GM21526 (cell line): Measurements from ENCODE around the gene DEFB124.
"Not testable (repeated sequence)": the region's sequence is repeated elsewhere in the genome, so short reads cannot be mapped to it uniquely, and the experiment has no call there.

ENCODE experiments used
- ATAC-seq: cut with Tn5 transposase; IDR thresholded peaks from one replicate; pipeline ENCODE4 v1.9.1; 2021; ENCODE audit warnings: moderate library complexity; ENCODE audit not compliant: unreplicated experiment, low FRiP score

Gene DEFB124

DNA sequence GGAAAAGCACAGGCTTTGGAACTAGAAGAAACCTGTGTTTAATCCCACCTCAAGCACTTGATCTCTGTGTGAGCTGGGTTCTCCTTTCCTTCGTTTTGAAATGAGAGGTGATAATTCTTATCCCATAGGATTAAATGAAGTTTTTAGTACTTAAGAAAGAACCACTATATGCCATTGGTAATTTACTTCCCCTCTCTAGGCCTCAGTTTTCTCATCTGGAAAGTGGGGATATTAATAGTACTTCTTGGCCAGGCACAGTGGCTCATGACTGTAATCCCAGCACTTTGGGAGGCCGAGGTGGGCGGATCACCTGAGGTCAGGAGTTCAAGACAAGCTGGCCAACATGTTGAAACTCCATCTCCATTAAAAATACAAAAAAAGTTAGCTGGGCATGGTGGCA is 14.2 kb upstream of the DEFB124 start:
- no peak for ATAC-seq

DNA sequence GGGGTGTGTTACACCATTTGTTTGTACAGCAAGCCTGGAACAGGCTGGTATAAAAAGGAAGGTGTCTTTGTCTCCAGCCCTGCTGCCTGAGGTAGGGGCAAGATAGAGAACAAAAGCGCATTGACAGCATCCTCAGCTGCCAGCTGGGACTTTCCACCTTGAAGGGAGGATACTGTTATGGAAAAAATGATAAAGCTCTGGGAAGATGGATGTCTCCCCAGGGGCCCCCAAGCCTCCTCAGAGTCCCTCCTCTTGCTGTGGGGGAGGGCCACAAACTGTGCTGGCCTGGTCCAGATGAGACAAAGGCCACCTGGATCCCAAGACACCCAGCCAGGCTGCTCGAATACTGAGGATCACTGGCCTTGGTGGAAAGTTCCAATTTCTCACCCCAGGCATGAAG is 13.2 kb upstream of the DEFB124 start:
- no peak for ATAC-seq

DNA sequence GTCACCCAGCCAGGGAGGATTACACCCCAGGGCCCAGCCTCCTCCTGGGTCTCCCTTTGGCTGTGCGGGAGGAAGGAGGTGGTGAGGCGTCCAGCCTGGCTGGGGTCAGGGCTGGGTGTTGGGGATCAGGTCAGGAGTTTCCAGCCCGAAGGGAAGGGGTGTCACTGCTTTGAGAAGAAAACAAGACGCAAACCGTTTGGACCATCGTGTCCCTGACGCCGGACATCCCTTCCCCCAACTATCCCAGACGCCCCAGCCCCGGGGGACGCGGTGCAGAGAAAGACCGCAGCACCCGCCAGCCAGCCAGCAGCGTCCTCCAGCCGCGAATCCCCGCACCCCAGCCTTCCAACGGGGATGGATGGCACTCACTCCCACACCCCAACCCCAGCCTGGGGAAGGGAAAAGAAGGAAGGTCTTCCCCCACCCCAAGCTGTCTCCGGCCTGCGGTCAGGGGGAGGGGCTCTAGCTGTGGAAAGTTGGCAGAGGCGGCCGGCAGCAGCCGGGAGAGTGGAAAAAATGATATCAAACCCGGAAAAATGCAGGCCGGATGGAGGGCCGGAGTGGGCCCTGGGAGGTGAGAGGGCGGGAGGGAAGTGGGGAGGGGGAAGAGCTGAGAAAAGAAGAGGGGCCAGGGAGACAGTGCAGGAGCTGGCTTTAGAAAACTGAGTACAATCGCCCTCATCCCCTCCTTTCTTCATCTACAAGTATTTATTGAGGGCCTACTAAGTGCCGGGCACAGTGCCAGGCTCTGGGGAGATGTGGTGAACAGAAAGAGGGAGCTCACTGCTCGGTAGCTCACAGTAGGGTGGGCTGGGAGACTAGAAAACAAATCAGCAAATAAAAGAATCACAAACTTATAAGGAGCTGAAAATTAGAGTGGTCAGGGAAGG is 10.8 kb upstream of the DEFB124 start:
- no peak for ATAC-seq

DNA sequence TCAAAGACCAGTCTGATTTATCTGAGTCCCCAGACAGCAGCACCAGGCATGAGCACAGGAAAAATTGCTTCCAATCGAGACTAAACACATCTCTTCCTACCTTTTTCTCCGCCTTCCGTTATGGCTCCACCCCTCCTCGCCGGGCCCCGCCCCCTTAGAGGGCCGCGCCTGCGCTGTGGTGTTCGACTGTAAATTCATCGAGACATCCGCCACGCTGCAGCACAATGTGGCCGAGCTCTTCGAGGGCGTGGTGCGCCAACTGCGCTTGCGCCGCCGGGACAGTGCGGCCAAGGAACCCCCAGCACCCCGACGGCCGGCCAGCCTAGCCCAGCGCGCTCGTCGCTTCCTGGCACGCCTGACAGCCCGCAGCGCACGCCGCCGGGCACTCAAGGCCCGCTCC is 9.1 kb upstream of the DEFB124 start:
- ATAC-seq = no peak

DNA sequence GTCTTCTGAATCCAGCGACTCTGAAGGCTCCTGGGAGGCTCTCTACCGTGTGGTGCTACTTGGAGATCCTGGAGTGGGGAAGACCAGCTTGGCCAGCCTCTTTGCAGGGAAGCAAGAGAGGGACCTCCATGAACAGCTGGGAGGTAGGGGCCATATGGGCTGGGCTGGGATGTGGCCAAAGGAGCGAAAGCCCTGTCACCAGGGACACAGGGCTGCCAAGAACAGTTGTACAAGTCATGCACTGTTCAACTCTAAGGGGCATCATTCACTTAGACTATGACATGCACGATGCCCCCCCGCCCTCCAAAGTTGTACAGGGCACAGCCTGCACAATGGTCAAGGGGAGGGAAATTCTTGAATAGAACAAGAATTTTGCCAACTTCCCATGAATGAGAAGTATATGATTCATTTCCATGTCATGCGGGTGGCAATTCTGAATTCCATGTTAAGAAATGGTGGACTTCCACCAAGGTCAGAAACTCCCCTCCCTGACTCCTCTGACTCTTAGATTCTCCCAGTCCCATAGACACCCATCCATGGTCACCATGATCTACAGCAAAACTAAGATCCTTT is 1.8 kb upstream of the DEFB124 start:
- ATAC-seq = no peak

DNA sequence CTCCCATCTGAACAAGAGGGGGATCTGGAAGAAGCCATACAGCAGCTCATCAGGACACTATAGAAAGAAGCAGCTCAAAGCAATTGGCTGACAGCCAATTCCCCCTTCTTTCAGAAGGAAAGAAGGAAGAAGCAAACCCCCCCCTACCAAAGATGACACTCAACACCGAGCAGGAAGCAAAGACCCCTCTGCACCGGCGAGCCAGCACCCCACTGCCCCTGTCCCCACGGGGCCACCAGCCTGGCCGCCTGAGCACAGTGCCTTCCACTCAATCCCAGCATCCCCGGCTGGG is 1.3 kb upstream of the DEFB124 start:
- ATAC-seq = no peak

DNA sequence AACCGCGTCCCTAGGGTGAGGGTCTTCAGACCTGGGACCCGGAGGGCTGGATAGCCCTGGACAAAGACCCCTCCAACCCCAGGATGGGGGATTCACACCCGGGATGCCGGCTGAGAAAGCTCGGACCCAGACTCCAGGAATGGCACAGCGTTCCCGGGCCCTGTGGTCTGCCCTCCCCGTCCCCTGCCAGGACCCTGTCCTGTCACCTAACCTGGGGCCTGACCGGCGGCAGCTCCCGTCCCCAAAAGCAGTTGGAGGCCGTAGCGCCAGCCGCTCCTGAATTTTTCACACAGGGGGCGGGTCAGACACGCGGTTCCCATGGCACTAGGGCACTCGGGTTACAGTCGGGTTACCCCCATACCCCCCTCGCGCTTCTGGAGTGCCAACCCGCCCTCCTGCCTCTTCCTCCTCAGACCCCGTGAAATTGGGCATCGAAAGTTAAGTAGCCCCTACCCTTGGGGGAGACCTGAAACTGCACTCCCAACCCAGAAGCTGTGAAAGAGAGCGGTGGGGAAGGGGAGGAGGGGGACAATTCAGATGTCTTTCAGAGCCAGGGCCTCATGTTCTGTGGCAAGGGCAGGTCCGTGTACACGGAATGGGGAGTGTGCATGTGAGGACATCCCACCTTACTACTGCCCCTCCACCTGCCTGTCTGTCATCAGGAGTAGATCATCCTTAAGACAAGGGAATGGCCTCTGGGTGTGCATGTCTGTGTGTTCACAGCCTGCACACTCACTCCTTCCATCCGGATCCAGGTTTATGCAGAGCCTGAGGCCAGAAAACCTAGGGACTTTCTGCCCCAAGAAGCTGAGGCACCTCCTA is 756 bp upstream of the DEFB124 start:
- no peak for ATAC-seq

DNA sequence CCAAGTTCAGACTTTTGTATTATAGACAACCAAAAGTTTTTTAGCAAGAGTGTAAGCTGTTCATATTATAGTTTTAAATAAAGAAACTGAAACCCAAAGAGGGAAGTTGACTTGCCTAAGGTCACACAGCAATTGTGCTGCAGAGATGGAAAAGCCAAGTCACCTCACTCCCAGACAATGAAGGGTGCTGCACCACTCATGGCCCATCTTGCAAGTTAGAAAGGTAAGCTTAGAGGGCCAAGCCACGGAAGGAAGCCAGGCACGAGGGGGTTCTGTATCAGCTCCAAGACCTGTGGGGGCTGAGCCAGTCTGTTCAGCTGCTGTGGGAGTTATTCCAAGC is 860 bp downstream of the DEFB124 start:
- ATAC-seq = peak; percentile 86

DNA sequence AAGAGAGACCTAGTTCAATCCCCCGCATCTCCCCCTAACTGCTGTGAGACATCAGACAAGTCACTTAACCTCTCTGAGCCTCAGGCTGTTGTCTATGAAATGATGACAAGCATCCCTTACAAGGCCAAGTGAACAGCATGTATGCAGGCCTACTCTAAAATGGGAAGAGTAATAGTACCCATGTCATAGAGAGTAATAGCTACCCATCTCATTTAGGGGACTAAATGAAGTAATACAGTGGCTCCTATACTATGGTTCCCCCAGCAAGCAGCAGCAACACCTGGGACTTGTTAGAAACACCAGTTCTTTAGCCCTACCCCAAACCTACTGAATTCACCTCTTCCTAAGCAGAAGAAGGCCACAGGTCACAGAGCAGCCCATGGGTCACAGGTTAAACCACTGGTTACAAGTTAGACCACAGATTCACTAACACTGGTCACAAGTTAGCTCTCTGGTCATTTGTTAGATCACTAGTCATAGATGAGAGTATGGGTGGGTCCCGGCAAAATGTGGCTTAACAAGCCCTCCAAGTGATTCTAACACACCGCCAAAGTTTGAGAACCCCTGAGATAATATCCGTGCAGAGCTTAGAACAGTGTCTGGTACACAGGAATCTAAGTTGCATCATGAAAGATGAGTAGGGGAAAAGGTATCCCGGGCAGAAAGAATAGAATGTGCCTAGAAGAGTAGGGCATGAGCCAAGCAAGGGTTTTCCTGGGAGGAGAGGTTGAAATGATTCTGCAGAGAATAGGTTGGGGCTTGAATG is 1.4 kb downstream of the DEFB124 start:
- ATAC-seq = peak; percentile 17

DNA sequence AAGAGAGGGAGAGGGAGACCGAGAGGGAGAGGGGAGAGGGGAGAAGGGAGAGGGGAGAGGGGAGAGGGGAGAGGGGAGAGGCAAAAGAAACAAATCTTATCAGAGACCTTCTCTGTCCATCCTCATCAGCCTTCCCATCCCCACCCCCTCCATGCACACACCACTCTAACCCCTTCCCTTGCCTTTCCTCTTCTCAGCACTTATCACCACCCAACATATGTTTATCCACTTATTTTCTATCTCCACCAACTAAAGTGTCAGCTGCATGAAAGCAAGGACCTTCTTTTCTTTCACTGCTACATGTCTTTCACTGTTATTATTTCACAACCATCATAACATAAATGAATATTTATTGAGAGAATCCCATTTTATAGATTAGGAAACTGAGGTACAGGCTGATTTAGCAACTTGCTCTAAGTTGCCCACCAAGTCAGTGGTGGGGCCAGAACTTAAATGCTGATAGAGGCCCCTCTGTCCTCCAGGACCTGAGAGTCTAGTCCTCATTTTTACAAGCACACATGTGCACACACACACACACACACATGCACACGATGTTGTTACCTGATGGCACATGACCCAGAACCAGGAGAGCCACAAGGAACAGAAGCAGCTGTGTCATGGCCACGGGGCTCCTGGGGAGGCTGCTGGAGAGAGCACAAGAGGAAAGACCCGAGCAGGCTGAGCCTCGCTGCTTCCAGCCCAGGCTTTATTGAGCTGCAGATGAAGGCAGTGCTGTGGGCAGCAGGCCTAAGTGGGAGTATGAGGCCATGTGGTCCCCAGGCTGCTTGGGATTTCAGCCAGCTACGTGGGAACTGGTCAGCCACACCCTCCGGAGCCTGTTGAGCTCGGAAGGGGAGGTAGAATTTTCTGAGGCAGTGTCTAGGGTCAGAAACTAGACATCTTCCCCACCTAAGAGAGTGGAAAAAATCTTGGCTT is 2.3 kb downstream of the DEFB124 start:
- ATAC-seq = no peak

DNA sequence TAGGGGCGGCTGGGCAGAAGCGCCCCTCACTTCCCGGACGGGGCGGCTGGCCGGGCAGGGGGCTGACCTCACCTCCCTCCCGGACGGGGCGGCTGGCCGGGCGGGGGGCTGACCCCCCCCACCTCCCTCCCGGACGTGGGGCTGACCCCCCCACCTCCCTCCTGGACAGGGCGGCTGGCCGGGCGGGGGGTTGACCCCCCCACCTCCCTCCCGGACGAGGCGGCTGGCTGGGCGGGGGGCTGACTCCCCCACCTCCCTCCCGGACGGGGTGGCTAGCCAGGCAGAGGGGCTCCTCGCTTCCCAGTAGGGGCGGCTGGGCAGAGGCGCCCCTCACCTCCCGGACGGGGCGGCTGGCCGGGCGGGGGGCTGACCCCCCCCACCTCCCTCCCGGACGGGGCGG is 4.0 kb downstream of the DEFB124 start:
- ATAC-seq = not testable (repeated sequence)

DNA sequence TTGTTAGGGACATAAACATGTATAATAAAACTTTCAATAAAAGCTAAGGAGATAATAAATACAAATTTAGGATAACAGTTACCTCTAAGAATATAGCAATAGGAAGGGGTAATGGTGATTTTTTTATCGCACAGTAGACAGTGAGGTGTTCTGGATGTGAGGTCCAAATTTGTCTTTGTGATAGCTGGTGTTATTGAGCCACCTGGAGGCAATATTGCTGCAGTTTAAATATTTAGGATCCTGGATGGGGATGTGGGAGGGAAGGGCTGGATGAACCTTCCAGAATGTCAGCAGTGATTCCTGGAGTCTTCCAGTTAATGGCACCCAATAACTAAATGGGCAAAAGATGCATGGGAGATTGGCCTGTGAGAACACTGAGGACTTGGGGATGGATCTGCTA is 20.6 kb downstream of the DEFB124 start:
- no peak for ATAC-seq

DNA sequence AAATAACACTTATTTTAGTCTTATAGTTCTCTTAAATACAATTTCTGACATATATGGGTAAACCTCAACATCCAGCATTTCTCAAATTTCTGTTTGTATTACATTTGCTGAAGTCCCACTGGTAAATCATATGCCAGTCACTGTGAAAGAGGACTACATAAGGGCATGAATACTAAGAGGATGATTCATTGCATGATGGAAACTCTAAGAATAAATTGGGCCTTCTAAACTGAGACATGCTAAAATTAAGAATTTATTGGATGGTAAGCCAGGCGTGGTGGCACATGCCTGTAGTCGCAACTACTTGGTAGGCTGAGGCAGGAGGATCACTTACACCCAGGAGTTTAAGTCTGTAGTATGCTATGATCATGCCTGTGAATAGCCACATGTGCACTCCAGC is 22.4 kb downstream of the DEFB124 start:
- ATAC-seq = no peak

DNA sequence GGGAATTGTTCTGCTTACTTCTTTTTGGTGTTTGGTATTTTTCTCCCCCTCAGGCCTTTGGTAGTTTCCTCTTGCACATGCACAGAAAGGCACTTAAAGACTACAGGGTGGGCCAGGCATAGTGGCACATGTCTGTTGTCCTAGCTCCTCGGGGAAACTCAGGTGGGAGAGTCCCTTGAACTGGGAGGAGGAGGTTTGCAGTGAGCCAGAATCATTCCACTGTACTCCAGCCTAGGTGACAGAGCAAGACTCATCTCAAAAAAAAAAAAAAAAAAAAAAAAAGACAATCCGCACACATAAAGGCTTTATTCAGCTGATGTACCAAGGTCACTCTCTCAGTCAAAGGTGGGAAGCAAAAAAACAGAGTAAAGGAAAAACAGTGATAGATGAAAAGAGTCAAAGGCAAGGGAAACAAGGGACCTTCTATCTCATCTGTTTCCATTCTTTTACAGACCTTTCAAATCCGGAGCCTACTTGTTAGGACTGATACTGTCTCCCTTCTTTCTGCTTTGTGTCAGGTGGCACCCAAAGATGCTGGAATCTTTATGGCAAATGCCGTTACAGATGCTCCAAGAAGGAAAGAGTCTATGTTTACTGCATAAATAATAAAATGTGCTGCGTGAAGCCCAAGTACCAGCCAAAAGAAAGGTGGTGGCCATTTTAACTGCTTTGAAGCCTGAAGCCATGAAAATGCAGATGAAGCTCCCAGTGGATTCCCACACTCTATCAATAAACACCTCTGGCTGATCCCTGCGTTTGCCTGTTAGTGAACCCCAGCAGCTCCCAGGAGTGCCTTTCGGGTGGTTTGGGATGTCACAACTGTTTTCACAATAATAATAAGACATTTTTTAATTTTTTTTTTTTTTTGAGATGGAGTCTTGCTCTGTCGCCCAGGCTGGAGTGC is 25.2 kb downstream of the DEFB124 start:
- ATAC-seq = no peak

DNA sequence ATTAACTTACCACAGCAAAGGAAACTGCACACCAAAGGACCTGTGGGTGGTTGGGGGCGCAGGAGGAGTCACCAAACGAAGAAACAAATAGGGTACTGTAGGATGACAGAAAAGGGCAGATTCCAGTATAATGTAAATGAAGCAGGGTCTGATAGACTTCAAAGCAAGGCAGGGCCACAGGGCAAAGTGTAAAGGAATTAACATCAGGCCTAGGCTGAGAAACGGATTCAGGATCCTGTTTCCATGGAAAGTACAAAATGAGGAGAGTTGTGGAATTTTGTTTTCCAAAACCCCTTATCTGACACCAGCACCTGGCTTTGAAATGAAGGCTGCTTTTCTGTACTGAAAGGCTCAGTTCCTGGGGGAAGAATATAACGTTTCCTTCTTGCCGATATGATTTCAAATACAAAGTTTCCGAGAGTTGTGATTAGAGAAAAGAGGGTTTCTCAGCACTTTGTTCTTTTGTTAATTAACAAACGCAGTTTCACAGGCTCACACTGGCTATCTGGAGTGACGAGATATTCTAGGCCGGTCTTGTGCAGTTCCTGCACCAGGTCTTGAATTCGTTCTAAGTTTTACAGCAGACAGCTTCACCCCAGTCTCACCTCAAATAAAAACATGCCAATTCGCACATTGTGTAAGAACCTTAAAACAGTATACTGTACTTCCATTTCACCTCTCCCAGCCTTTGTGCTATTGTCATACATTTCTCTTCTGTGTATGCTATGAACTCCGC is 28.7 kb downstream of the DEFB124 start:
- no peak for ATAC-seq

DNA sequence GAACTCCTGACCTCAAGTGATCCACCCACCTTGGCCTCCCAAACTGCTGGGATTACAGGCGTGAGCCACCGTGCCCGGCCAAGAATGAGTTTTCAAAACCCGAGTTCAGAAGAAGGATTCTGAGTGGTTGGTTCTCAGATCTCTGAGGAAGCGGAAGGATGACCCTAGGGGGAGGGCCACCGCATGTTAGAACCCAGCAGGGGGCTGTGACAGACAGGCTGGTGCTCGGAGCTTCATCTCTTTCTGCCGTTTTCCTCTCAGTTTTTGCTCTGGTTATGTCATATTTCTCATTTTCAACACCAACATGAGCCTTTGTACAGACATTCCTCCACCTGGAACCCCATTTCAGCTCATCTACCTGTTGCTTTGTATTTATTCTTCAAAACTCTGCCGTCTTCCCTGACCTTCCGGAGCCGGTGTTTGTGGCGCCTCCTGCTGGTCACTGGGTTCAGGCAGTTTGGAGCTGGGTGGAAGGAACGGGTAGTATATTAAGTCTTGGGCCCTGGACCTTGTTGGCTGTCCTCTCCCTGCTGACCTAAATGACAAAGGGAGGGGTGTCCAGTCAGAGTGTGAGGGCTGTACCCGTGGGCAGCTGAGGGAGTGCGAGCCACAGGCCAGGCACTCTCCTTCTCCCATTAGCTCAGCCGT is 34.8 kb downstream of the DEFB124 start, which contains the start of gene DEFB123:
TSS of gene DEFB123 (plus strand) at position 621 of the 648 bp plus-strand sequence. CDS start 67 bp downstream, outside the sequence.
- ATAC-seq = no peak

DNA sequence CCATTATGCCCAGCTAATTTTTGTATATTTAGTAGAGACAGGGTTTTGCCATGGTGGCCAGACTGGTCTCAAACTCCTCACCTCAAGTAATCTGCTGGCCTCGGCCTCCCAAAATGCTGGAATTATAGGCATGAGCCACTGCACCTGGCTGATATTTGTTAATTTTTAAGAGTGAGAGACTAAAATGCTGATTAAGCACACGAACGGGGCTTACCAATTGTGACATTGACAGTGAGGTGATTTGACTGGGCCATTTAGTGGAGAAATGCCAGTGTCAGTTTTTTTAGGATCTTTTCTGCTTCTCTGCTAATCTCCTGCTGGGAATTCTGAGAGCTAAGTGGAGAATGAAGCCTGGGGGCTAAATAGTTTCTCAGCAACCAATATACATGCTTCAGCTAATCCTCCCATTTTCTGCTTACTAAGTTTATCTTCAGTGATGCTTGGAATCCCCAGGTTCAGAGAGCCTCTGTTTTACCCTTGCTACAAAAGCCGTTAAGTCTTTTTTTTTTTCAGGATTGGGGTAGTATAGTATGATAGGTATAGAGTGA is 44.3 kb downstream of the DEFB124 start:
- ATAC-seq = no peak
